NCI-H187 (cell line): ENCODE results near the gene RXFP1.

Source experiments
- DNase-seq, 2 experiments: peaks; one replicate each; lab custom pipeline; 2025; lab: John Stamatoyannopoulos, UW

RXFP1 gene

DNA sequence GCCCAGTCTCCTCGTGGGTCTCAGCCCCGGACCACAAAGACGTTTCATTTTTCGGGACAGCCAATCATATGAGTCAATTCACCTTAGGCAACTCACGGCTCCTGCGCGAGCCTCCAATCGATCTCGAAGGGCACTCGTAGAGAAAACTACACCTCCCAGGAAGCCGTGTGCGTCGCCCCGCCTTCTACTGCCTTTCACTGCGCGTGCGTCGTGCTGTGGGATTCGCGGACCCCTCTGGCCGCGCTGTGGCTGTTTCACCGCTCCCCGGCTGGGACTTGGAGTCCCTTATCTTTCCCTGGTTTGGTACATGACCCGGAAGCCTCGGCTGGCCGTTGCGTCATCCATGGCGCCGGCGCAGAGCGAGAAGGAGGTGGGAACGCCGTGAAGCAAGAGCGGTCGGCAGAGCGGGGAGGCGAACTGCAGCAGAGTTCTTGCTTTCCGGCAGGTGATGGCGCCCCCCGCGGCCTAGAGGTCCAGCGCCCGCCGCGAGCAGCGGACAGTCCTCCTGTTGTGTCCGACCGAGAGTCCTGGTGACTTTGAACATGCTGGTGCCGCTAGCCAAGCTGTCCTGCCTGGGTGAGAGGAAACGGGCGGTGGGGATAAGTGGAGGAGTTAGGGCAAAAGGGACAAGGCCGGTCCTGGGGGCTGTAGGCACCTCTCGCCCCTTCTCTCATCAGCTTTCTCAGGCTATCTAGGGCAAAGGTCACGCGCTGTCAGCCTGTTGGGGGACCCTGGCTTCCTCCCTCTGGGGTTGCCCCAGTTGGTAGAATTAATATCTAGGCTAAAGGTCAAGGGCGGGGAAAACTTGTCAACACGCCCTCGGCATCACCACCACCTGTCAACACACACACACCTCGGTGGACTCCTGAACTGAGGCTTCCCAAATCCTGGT lies 150.5 kb downstream of the RXFP1 start, which contains the start of gene ETFDH:
Gene ETFDH, plus strand, starts transcription at position 382 of the 892 bp plus-strand sequence. Its CDS starts 161 bp downstream, at position 543.
- peak; percentile 79 to 90 for DNase-seq

DNA sequence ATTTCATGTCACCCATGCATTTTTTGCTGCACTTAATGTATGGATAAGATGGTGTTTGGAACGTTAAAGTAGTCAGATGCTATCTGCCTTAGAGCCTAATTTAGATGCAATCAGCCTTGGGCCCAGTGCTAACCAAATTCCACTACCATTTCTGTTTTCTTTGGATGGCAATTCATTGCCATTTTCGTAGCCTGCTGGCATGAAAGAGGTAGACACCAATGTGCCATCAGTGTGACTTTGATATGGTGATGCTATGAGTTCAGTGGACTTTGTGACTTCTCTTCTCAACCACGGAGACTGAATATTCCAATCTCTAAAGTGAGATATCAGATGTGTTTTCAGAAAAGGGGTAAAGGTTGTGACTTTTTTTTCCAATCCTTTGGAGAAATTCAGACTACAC lies 152.0 kb downstream of the RXFP1 start:
- no peak for DNase-seq

DNA sequence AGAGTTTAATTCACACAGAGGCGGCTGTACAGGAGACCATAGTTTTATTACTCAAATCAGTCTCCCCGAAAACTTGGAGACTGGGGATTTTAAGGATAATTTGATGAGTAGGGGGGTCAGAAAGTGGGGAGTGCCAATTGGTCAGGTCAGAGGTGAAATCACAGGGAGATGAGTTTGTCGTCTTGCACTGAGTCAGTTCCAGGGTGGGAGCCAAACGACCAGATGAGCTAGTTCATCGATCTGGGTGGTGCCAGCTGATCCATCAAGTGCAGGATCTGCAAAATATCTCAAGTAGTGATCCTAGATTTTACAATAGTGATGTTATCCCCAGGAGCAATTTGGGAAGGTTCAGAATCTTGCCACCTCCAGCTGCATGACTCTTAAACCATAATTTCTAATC lies 154.4 kb downstream of the RXFP1 start:
- no peak for DNase-seq

DNA sequence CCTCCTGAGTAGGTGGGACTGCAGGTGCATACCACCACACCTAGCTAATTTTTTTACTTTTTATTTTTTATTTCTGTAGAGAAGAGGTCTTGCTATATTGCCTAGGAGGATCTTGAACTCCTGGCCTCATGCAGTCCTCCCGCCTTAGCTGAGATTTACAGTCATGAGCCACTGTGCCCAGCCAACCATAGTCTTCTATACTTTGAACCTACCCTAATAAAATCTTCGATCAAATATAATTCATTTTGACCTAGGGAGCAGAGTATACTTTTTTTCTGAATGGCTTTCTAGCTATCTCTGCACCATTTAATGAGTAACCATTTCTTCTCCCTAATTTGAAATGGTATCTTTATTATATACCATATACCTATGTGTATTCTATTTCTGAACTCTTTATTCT lies 157.1 kb downstream of the RXFP1 start:
- DNase-seq = no peak

DNA sequence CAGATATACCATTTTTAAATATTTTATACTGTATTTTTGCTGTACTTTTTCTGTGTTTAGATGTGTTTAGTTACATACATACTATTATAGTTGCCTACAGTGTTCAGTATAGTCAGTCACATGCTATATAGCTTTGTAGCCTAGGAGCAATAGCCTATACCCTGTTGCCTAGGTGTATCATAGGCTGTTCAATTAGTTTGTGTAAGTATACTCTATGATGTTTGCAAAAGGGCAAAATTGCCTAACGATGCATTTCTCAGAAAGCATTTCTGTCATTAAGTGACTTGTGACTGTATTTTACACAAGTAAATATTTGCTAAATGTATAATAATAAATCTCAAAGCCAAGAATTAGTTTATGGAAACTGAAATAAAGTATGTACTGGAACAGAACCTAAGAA lies 159.9 kb downstream of the RXFP1 start:
- no peak for DNase-seq

DNA sequence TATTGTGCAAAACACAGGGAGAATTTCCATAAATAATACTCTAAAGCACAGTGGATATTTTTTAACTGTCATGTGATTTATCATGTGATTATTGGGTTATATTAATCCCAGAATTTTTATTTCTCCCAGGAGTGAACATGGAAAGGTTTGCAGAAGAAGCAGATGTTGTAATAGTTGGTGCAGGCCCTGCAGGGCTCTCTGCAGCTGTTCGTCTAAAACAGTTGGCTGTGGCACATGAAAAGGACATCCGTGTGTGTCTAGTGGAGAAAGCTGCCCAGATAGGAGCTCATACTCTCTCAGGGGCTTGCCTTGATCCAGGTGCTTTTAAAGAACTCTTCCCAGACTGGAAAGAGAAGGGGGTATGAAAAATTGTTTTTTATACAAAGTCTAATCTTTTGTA lies 160.4 kb downstream of the RXFP1 start:
- DNase-seq = no peak

DNA sequence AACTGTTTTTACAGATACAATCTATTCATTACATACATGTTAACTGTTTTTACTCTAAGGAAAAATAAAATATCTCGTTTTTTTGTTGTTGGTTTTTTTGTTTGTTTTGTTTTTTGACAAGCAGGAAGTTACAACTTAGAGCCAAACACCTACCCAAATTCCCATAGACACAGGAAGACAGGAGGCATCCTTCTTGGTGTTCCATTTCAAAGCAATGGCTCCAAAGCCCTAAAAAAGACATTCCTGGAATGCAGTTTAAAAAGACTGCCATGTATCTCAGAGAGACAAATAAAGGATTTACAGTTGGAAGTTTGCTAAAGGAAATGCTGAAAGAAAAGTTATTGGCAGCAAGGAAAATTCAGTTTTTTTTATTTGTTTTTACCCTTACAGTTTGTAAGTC lies 167.1 kb downstream of the RXFP1 start:
- DNase-seq = no peak
